Stimulated activated naive B cell treated with anti-CD40 and anti-IgM and Interleukin-4, amounts not matched to agents 10 μg/mL and 1 μg/mL and 100 μg/mL, for 72 hours (primary cell): ENCODE results near the gene PDE11A.
A peak's percentile ranks its signal among the peaks of the same experiment; 100 is the strongest.
"Not testable (repeated sequence)": the region's sequence is repeated elsewhere in the genome, so short reads cannot be mapped to it uniquely, and the experiment has no call there.

Source experiments
- ATAC-seq, 2 donors: fragments of 150-1000 bp; cut with Tn5 transposase; replicated peaks; 2 replicates each; pipeline ENCODE4 v1.10.0; 2021; ENCODE audit warnings: moderate library complexity in 1 of 2
- DNase-seq: peaks from one replicate; pipeline ENCODE4 v3.0.0; 2021
- H3K27ac Mint-ChIP-seq: one replicate; pipeline ENCODE4 v1.8.0; 2022; ENCODE audit warnings: mild to moderate bottlenecking, mixed read lengths
- H3K27me3 Mint-ChIP-seq, 2 donors: one replicate each; pipeline ENCODE4 v1.8.0; 2022; ENCODE audit warnings: mixed read lengths in 2 of 2
- H3K36me3 Mint-ChIP-seq, 2 donors: one replicate each; pipeline ENCODE4 v1.8.0; 2022; ENCODE audit warnings: mixed read lengths in 2 of 2, mild to moderate bottlenecking in 1 of 2
- H3K4me1 Mint-ChIP-seq, 2 donors: one replicate each; pipeline ENCODE4 v1.8.0; 2022; ENCODE audit warnings: mixed read lengths in 2 of 2, mild to moderate bottlenecking in 1 of 2
- H3K4me3 Mint-ChIP-seq, 2 donors: one replicate each; pipeline ENCODE4 v1.8.0; 2022; ENCODE audit warnings: mild to moderate bottlenecking in 2 of 2, mixed read lengths in 2 of 2, moderate library complexity in 1 of 2
- H3K9me3 Mint-ChIP-seq, 2 donors: one replicate each; pipeline ENCODE4 v1.8.0; 2022; ENCODE audit warnings: mixed read lengths in 2 of 2, mild to moderate bottlenecking in 1 of 2

Gene PDE11A

GRCh38 chr2:177952151-177952550 lies 120.4 kb downstream of the PDE11A start:
- peaks cover 0 to 4% of the 10 kb centered on the region in 2 donors for H3K27me3 Mint-ChIP-seq
- H3K4me1 Mint-ChIP-seq, result no peaks in the 10 kb centered on the region
- no peaks in the 10 kb centered on the region for H3K36me3 Mint-ChIP-seq
- ATAC-seq (no peak), DNase-seq (no peak)
- H3K4me3 Mint-ChIP-seq, result no peak overlapping the region
- no peak overlapping the region for H3K27ac Mint-ChIP-seq
- peaks cover 0 to 3% of the 10 kb centered on the region in 2 donors for H3K9me3 Mint-ChIP-seq

- not testable (repeated sequence) for H3K27ac Mint-ChIP-seq, H3K9me3 Mint-ChIP-seq, DNase-seq, H3K4me3 Mint-ChIP-seq, H3K36me3 Mint-ChIP-seq, H3K4me1 Mint-ChIP-seq, H3K27me3 Mint-ChIP-seq, ATAC-seq
These were observed 125.0 kb downstream of the PDE11A start for GRCh38 chr2:177947598-177947997.

- H3K9me3 Mint-ChIP-seq, H3K27ac Mint-ChIP-seq, H3K4me3 Mint-ChIP-seq, H3K36me3 Mint-ChIP-seq, H3K27me3 Mint-ChIP-seq, DNase-seq, H3K4me1 Mint-ChIP-seq, ATAC-seq: not testable (repeated sequence)
These were observed 128.0 kb downstream of the PDE11A start for GRCh38 chr2:177944530-177944929.

GRCh38 chr2:177942731-177943130 lies 129.8 kb downstream of the PDE11A start:
- H3K27ac Mint-ChIP-seq, result no peak overlapping the region
- no peak overlapping the region for H3K4me3 Mint-ChIP-seq
- H3K4me1 Mint-ChIP-seq, result no peaks in the 10 kb centered on the region
- ATAC-seq (no peak), DNase-seq (no peak)
- no peaks in the 10 kb centered on the region for H3K36me3 Mint-ChIP-seq
- peaks cover 0 to 3% of the 10 kb centered on the region in 2 donors for H3K9me3 Mint-ChIP-seq
- H3K27me3 Mint-ChIP-seq, result peaks cover 0 to 9% of the 10 kb centered on the region in 2 donors

GRCh38 chr2:177939211-177939610 lies 133.4 kb downstream of the PDE11A start:
- Mint-ChIP-seq H3K27me3 (peaks cover 0 to 9% of the 10 kb centered on the region in 2 donors), H3K4me1 (no peaks in the 10 kb centered on the region), H3K9me3 (peaks cover 0 to 3% of the 10 kb centered on the region in 2 donors), H3K27ac (no peak overlapping the region), H3K4me3 (no peak overlapping the region), H3K36me3 (no peaks in the 10 kb centered on the region)
- DNase-seq (no peak), ATAC-seq (no peak)

- DNase-seq (no peak), ATAC-seq (no peak)
- peaks cover 0 to 4% of the 10 kb centered on the region in 2 donors for H3K9me3 Mint-ChIP-seq
- H3K36me3 Mint-ChIP-seq, result no peaks in the 10 kb centered on the region
- H3K27me3 Mint-ChIP-seq, result no peaks in the 10 kb centered on the region
- no peaks in the 10 kb centered on the region for H3K4me1 Mint-ChIP-seq
- no peak overlapping the region for H3K27ac Mint-ChIP-seq
- no peak overlapping the region for H3K4me3 Mint-ChIP-seq
These were observed 141.7 kb downstream of the PDE11A start for GRCh38 chr2:177930916-177931315.

GRCh38 chr2:177929662-177930522 lies 142.7 kb downstream of the PDE11A start:
- Mint-ChIP-seq H3K27me3 (no peaks in the 10 kb centered on the region), H3K9me3 (peaks cover 0 to 4% of the 10 kb centered on the region in 2 donors), H3K4me1 (no peaks in the 10 kb centered on the region), H3K27ac (no peak overlapping the region), H3K4me3 (no peak overlapping the region), H3K36me3 (no peaks in the 10 kb centered on the region)
- ATAC-seq (no peak), DNase-seq (no peak)

GRCh38 chr2:177923323-177923722 lies 149.3 kb downstream of the PDE11A start:
- Mint-ChIP-seq H3K36me3 (no peaks in the 10 kb centered on the region), H3K27ac (no peak overlapping the region)

GRCh38 chr2:177921726-177922125 lies 150.9 kb downstream of the PDE11A start:
- ATAC-seq (no peak), DNase-seq (no peak)
- H3K27ac Mint-ChIP-seq, result no peak overlapping the region
- H3K4me1 Mint-ChIP-seq, result no peaks in the 10 kb centered on the region
- no peaks in the 10 kb centered on the region for H3K9me3 Mint-ChIP-seq
- no peak overlapping the region for H3K4me3 Mint-ChIP-seq
- H3K36me3 Mint-ChIP-seq, result no peaks in the 10 kb centered on the region
- H3K27me3 Mint-ChIP-seq, result no peaks in the 10 kb centered on the region

More at GRCh38 chr2:177923323-177923722, 149.3 kb downstream of the PDE11A start:
- ATAC-seq (no peak), DNase-seq (no peak)
- Mint-ChIP-seq H3K9me3 (no peaks in the 10 kb centered on the region), H3K27me3 (no peaks in the 10 kb centered on the region), H3K4me1 (no peaks in the 10 kb centered on the region), H3K4me3 (no peak overlapping the region)

- DNase-seq (no peak), ATAC-seq (no peak)
- no peaks in the 10 kb centered on the region for H3K4me1 Mint-ChIP-seq
- H3K4me3 Mint-ChIP-seq, result no peak overlapping the region
- H3K36me3 Mint-ChIP-seq, result no peaks in the 10 kb centered on the region
- H3K9me3 Mint-ChIP-seq, result no peaks in the 10 kb centered on the region
- no peaks in the 10 kb centered on the region for H3K27me3 Mint-ChIP-seq
- no peak overlapping the region for H3K27ac Mint-ChIP-seq
These were observed 155.4 kb downstream of the PDE11A start for GRCh38 chr2:177917169-177917568.

- no peak for ATAC-seq
- H3K9me3 Mint-ChIP-seq, result no peaks in the 10 kb centered on the region
These were observed 156.2 kb downstream of the PDE11A start for GRCh38 chr2:177916342-177916741.

GRCh38 chr2:177914247-177914646 lies 158.3 kb downstream of the PDE11A start:
- Mint-ChIP-seq H3K27me3 (no peaks in the 10 kb centered on the region), H3K4me1 (no peaks in the 10 kb centered on the region), H3K36me3 (no peaks in the 10 kb centered on the region), H3K27ac (no peak overlapping the region), H3K4me3 (no peak overlapping the region), H3K9me3 (no peaks in the 10 kb centered on the region)
- DNase-seq, result no peak
- ATAC-seq, result no peak

More at GRCh38 chr2:177916342-177916741, 156.2 kb downstream of the PDE11A start:
- H3K4me1 Mint-ChIP-seq, result no peaks in the 10 kb centered on the region
- no peak for DNase-seq
- no peaks in the 10 kb centered on the region for H3K27me3 Mint-ChIP-seq
- H3K36me3 Mint-ChIP-seq, result no peaks in the 10 kb centered on the region
- no peak overlapping the region for H3K4me3 Mint-ChIP-seq
- no peak overlapping the region for H3K27ac Mint-ChIP-seq

GRCh38 chr2:177909962-177910361 lies 162.6 kb downstream of the PDE11A start:
- DNase-seq (no peak), ATAC-seq (no peak)
- no peaks in the 10 kb centered on the region for H3K9me3 Mint-ChIP-seq
- H3K27me3 Mint-ChIP-seq, result no peaks in the 10 kb centered on the region
- no peaks in the 10 kb centered on the region for H3K36me3 Mint-ChIP-seq
- no peak overlapping the region for H3K4me3 Mint-ChIP-seq
- H3K27ac Mint-ChIP-seq, result no peak overlapping the region
- H3K4me1 Mint-ChIP-seq, result peaks cover 0 to 3% of the 10 kb centered on the region in 2 donors

- Mint-ChIP-seq H3K4me1 (peaks cover 0 to 3% of the 10 kb centered on the region in 2 donors), H3K27ac (no peak overlapping the region), H3K36me3 (no peaks in the 10 kb centered on the region), H3K27me3 (no peaks in the 10 kb centered on the region), H3K9me3 (no peaks in the 10 kb centered on the region), H3K4me3 (no peak overlapping the region)
- no peak for ATAC-seq
- DNase-seq, result no peak
These were observed 163.8 kb downstream of the PDE11A start for GRCh38 chr2:177908824-177909223.

- no peaks in the 10 kb centered on the region for H3K36me3 Mint-ChIP-seq
- ATAC-seq, result peak in 1 of 2 donors; percentile 20
These were observed 164.4 kb downstream of the PDE11A start for GRCh38 chr2:177908182-177908581.

More at GRCh38 chr2:177908182-177908581, 164.4 kb downstream of the PDE11A start:
- DNase-seq, result no peak
- H3K4me1 Mint-ChIP-seq, result peaks cover 0 to 3% of the 10 kb centered on the region in 2 donors
- no peak overlapping the region for H3K4me3 Mint-ChIP-seq
- no peaks in the 10 kb centered on the region for H3K27me3 Mint-ChIP-seq
- H3K9me3 Mint-ChIP-seq, result no peaks in the 10 kb centered on the region
- H3K27ac Mint-ChIP-seq, result no peak overlapping the region
